GM18867 (cell line): Measurements from ENCODE around the gene EPN1.

Experiments used
- ATAC-seq: cut with Tn5 transposase; IDR thresholded peaks from one replicate; pipeline ENCODE4 v1.9.1; 2021; ENCODE audit warnings: mild to moderate bottlenecking, moderate library complexity; ENCODE audit not compliant: unreplicated experiment

EPN1 gene

DNA sequence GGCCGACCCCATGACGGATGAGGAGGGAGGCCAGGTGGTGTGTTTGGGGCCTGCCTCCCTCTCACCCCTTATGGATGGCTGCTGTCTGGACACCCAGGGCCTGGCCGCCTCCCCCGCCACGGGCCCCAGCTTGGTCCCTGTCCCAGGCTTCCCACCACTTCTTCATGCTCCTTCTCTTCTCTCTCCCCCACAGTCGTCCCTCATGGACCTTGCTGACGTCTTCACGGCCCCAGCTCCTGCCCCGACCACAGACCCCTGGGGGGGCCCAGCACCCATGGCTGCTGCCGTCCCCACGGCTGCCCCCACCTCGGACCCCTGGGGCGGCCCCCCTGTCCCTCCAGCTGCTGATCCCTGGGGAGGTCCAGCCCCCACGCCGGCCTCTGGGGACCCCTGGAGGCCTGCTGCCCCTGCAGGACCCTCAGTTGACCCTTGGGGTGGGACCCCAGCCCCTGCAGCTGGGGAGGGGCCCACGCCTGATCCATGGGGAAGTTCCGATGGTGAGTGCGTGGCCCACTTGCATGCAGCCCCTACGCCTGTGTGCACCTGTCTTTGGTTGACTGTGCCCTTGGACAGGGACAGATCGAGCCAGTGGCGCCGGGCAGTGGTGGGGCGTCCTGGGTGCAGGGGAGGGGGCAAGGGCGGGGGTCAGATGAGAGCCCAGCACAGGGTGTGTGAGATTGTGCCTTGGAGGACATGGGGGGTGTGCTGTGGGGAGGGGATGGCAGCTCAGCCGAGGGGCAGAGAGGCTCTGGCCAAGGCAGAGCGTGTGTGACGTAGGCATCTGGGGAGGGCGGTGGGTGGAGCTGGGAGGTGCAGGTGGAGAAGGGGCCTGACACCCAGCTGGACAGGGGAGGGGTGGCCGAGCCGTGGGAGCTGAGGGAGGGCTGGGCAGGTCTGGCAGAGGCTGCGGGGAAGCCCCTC lies 16.8 kb downstream of the EPN1 start:
- ATAC-seq: no peak

DNA sequence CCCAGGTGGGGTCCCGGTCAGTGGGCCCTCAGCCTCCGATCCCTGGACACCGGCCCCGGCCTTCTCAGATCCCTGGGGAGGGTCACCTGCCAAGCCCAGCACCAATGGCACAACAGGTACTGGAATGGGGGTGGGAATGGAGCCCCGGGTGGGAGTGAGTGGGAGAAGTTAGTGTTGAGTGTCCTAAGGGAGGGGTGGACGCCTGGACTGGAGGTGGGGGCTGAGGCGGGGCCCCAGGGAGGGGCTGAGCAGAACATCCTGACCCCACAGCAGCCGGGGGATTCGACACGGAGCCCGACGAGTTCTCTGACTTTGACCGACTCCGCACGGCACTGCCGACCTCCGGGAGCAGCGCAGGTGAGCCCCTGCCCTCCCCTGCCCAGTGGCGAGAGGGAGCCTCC lies 17.7 kb downstream of the EPN1 start:
- no peak for ATAC-seq

DNA sequence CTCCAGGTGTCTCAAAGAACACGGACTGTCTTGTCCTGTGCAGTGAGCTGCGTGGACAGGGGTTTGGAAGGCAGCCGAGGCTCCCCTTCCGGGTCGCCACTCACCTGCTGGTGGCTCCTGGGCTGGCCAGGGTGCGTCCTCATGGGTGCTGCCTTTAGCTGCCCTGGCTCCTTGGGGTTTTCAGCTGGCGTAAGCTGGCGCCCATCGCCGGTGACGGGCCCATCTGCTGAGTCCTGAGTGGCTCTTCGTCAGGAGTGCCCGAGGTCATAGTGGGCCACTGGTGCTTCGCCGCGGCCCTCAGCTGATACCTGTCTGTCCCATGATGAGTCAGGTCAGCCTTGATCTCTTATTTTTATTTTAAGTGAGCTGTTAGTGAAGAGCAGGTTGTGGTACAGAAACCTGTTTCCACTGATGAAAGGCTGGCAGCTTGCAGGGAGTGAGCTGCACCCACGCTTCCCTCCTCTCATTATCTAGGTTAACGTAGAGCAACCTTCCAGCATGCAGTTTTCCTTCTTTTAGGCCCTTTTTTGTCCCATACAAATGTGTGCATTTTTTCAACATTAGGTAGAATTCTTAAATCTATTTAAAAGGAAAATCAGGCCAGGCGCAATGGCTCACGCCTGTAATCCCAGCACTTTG lies 18.4 kb downstream of the EPN1 start:
- ATAC-seq: no peak

DNA sequence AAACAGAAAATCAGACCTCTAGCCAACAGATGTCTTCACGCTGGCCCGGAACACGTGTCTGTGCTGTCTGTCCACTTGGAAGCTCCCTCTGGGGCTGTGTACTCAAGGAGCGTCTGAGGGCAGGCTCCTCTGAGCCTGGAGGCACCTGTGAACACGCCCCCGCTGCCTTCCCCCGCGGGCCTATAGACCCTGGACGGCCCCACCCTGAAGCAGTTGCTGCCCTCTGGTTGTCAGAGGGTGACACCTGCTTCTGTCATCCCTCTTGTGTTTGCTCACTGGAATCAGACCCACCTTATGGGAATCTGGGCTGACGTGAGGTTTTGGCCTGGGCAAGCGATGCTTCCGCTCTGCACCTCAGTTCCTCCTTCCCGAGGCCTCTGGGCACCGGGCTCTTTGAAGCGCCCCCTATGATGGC lies 19.2 kb downstream of the EPN1 start:
- ATAC-seq: no peak

DNA sequence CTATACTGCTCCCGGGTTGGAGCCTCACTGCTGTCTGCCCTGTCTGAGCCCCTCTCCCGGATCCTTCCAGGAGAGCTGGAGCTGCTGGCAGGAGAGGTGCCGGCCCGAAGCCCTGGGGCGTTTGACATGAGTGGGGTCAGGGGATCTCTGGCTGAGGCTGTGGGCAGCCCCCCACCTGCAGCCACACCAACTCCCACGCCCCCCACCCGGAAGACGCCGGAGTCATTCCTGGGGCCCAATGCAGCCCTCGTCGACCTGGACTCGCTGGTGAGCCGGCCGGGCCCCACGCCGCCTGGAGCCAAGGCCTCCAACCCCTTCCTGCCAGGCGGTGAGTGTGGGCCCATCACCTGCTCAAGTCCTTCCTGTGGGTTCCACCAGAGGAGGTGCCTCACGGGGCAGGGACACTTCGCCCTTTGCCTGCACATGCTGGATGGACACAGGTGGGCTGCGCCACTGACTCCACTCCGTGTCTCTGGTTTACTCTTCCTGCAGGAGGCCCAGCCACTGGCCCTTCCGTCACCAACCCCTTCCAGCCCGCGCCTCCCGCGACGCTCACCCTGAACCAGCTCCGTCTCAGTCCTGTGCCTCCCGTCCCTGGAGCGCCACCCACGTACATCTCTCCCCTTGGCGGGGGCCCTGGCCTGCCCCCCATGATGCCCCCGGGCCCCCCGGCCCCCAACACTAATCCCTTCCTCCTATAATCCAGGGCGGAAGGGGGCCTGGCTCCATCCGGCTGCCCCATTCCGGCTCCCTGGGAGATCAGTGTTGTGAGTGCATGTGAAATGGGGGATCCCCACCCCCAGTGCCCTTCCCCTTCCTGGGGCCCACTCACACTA lies 19.8 kb downstream of the EPN1 start:
- no peak for ATAC-seq

DNA sequence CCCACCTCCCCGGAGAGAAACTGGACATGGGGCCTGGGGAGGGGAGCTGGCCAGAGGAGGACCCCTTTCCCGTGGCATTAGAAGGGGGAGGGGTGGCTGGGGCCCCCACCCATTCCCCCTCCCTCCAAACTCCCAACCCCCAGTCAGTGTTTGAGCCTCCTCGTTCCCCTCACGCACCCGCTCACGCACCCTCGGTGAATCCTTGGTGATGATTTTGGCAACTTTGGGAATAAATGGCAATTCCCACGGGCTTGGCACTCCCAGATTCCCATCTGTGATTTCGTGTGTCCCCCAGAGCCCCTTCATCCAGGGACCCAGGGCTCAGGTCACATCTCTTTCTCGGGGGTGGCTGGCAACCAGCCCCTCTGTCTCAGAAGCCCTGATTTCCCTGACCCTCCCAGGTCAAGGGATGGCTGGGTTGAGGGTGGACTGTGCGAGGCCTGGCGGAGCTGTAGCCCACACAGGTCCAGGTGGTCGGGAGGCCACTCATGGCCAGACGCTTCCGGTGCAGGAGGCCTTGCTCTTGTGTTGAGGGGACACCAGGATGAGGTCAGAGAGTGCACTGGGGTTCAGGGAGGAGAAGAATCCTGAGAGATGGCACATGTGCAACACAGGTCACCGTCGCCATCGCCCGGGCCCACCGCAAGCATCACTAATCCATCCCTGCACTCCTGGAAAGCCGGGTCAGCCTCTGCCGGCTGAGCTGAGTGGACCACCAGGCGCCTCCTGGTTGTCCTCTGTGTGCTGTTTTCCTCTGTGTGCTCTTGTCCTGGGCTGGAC lies 20.7 kb downstream of the EPN1 start:
- no peak for ATAC-seq

DNA sequence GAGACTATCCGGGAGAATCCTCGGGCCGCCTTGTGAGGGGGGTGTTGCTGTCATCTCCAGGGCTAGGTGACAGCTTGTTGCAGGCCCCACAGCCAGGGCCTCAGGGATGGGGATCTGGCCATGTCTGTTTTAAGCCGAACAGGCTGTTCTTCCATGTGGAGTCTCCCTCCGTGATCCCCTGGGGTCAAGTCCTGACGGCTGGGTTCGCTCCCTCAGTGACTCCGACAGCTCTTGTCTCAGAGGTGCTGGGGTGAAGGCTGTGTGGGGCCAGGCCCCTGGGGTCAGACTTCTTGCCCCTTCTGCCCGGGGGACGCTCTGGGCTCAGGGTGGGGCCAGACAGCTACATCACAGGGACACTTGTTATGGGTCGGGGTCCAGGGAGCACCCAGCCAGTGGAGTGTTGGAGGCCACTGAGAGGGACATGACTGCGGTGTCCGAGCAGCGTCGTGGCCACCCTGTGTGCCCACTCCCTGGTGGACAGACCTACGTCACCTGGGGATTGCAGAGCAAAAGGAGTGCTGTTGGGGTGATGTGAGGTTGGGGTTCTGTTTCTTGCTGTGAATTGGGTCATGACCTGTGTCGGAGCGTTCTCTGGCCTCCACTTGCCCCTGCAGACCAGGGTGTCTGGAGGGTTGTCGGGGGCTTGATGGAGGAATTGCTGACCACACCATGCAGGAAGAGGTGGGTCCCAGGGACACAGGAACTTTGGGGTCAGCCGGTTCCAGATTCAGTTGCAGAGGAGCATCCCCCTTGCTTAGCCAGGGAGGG lies 21.5 kb downstream of the EPN1 start:
- no peak for ATAC-seq

DNA sequence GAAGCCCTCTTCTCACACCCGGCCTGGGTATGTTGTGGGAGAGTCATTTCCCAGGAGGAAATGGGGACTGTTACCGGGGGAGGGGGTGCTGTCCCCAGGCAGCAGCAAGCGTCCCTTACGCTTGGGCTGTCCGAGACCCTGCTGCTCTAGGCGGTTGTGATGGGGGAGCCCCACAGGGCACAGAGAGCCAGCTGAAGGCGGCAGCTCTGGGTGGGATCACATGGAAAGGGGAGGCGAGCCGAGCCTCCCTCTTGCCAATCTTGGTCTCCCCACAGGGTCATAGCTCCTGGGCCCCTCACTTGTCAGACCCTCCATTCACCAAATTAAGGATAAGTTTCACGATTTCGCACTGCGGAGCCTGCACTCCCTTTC lies 22.0 kb downstream of the EPN1 start:
- ATAC-seq: no peak

DNA sequence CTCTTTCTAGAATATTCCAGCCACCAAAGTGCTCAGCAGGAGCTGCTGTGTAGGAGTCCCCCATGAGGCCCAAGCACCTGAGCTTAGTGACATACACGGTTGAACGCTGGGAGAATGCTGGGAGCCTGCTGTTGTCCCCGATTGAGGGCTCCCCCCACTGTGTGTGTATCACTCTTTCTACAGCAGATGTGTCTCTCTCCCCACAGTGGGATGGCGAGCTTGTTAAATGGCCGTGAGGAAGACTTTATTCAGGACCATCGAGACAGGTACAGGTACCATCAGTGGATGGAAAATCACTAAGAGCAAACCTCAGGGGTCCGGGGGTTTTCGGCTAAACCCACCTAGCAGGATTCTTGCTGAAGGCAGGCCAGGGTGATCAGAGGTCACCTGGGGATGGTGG lies 22.7 kb downstream of the EPN1 start:
- no peak for ATAC-seq

DNA sequence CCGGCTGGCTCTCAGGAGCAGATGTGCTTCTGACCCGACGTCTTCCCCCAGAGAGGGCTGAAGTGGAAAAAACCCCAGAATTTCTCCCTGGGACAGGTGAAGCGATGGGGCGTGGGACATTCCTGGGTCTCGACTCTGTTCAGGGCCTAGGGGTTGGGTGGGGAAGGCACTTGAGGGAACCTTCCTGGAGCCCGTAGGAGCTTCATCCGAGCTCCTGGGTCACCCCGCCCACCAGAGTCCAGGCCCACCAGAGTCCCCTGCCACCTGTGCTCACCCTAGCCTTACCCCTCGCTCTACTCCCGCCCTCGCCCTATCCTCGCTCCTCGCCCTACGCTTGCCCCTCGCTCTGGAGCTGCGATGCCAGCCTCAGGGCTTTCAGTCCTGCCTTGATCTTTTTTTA lies 23.2 kb downstream of the EPN1 start:
- no peak for ATAC-seq

DNA sequence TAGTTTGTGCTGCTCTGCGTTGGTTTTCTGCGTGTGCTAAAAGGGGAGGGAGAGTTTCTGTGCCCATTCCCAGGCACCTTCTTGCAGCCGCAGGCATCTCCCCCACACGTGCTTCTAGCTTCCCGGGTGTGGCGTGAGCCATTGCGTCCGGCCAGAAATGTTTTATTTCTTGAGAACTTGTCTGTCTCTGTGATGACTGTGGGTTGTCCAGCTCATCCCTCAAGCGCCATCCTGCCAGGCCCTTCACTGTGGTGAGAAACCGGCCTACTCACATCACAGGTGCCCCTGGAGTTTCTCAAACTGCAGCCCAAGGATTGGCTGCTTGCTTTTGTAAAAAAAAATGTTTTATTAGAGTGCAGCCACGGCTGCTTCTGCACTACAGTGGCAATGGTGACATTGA lies 24.2 kb downstream of the EPN1 start:
- ATAC-seq: no peak

DNA sequence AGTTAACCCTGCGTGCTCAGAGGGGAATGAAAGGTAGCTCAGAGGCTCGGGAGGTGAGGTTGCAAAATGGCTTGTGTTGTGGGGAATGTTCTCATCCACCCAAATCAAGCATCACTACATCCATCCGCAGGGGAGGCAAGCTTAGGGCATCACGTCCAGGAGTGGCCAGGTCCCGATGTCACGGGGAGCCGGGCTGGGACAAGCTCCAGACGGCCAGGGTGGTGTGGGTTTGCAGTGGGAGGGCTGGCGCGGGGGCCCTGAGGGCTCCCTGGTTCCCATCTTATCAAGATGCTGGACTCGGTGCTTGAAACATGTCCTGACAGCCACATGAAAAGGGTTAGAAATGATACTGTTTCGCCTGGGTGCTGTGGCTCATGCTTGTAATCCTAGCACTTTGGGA lies 25.8 kb downstream of the EPN1 start:
- ATAC-seq: no peak

DNA sequence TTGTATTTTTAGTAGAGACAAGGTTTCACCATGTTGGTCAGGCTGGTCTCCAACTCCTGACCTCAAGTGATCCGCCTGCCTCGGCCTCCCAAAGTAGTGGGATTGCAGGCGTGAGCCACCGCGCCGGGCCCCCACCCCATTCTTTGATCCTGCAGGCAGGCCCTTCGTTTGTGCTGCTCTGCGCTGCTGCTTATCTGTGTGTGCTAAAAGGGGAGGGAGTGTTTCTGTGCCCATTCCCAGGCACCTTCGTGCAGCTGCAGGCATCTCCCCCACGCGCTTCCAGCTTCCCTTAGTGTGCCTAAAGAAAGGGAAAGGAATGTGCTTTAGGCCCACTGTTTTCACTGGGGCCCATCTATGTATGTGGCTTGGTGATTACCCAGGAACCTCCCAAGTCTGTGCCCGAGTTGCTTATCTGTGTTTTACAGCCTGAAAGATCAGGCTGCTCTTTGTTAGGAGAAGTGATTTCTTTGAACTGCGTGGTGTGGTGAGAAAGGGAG lies 27.2 kb downstream of the EPN1 start:
- no peak for ATAC-seq

DNA sequence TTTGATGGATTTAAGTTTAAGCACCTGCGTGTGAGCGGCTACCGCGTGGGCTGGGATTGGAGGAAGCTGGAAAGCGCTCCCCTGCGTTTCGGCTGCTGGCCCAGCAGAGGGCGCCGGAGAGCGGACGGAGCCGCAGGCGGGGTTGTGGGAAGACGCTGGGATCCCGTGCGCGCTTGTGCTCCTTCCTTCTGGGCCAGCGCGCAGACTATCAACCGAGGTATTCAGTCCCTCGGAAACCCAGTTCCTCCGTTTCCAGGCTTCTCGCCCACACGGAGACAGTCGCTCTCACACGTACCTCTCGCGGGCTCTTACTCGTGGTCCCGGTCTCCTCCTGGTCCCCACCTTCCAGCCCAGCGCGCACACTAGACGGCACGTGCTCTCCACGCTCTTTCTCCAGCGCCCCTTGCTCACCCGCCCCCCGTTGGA lies 28.8 kb downstream of the EPN1 start:
- ATAC-seq: no peak

DNA sequence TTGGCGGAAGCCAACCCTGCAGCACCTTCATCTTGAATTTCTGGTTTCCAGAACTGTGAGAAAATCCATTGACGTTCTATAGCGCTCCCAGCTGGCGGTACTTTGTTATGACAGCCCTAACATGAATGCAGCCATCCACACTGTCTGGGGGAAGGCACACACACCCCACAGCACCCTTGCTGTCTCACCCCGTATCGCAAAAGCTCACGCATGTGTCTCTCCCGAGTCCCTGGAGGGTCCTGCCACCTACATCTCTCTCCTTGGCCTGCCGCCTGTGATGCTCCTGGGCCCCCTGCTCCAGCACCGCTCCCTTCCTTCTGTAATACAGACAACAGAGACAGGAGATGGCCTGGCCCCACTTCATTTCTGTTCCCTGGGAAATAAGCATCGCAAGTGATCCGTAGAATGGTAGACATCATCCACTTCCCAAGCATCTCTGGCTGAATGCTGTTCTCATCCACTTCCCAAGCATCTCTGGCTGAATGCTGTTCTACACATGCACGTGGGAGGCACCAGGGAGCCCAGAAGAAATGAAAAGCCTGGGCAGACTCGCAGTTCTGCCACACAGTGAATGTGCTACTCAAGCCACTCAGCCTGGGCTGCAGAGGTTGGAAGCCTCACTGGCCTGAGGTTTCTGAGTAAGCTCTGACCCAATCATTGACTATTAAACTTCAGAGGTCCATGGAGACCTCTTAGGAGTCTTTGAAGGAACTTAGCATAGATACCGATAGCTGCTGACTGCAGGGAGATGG lies 29.6 kb downstream of the EPN1 start:
- no peak for ATAC-seq

DNA sequence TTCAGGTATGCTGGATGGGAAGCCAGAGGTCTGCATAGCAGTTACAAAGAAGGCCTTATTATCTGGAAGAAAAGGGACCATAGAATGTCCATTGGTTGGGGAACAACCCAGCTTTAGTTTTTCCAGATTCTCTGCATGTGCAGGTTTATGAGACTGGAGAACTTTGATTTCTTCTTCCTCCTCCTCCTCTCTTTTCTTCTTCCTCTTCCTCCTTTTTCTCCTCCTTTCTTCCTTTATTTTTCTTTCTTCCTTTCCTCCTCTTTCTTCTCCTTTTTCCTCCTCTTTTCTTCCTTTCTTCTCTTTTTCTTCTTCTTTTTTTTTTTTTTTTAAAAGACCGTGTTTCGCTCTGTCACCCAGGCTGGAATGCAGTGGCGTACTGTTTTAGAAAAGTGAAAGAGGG lies 30.9 kb downstream of the EPN1 start:
- no peak for ATAC-seq

DNA sequence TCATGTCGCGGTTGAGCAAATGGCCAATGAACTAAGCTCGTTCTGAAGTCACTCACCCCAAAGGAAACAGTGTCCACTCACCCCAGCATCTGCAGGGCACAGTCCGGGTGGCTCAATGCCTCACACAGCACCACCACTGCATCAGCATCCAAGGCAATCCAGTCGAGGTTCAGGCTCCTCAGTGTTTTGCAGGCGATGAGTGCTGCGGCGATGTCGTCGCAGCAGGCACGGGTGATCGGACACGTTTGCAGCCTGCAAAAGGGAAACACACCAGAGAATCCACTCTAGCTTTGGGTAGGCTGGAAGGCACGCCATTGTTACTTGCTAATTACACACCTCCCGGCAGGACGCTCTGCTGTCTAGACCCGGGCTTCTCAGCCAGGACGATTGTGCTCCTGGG lies 36.7 kb downstream of the EPN1 start:
- no peak for ATAC-seq

DNA sequence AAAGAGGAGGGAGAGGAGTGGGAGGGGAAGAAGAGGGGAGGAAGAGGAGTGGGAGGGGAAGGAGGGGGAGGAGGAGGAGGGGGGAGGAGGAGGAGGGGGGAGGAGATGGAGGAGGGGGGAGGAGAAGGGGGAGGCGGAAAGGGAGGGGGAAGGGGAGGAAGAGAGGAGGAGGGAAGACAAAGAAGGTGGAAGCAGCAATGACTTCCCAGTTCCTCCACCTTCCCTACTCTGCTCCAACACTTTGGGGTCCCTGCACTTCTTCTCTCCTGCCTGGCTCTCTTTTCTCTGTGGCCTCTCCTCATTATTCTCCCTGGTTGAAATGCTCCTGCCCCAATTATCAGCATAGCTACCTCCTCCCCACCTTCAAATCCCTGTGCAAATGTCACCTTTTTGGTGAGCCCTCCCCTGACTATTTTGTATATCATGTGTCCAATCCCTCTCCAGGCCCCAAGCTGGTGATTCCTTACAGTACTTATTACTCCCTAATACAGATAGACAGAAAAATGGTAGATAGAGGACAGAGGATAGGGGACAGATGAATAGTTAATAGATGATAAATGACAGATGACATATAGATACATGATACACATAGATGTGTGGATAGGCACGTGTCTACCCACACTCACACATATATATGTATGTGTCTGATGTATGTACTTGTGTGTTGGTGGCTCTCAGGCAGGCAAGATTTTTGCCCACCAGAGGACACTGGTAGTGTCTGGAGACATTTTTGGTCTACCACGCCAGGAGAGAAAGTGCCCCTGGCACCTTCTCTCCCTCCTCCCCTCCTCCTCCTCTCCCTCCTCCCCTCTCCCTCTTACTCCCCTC lies 38.0 kb downstream of the EPN1 start:
- no peak for ATAC-seq
